Hypothalamus (tissue), 51 donors: ENCODE results near the gene CNGB1.
A peak's percentile ranks its signal among the peaks of the same experiment; 100 is the strongest.
"Not testable (repeated sequence)": the region's sequence is repeated elsewhere in the genome, so short reads cannot be mapped to it uniquely, and the experiment has no call there.

Source experiments
- DNase-seq, 51 donors: peaks; one replicate each; lab custom pipeline; 2025; lab: John Stamatoyannopoulos, UW

Gene CNGB1

GRCh38 chr16:57893559-57894389 is 77.2 kb downstream of the CNGB1 start:
- DNase-seq, result peak in 1 of 51 donors; percentile 21

- no peak for DNase-seq
Measured at GRCh38 chr16:57893217-57893558, 77.7 kb downstream of the CNGB1 start.

GRCh38 chr16:57892447-57893096 is 78.4 kb downstream of the CNGB1 start:
- peak in 2 of 51 donors; percentile 12 to 15 for DNase-seq

GRCh38 chr16:57892041-57892440 is 78.9 kb downstream of the CNGB1 start:
- no peak for DNase-seq

GRCh38 chr16:57890752-57891111 is 80.2 kb downstream of the CNGB1 start:
- no peak for DNase-seq

- no peak for DNase-seq
Measured at GRCh38 chr16:57889960-57890751, 80.8 kb downstream of the CNGB1 start.

- DNase-seq, result no peak
Measured at GRCh38 chr16:57889522-57889921, 81.4 kb downstream of the CNGB1 start.

GRCh38 chr16:57889111-57889510 is 81.8 kb downstream of the CNGB1 start:
- no peak for DNase-seq

- DNase-seq, result no peak
Measured at GRCh38 chr16:57888128-57888527, 82.8 kb downstream of the CNGB1 start.

- no peak for DNase-seq
Measured at GRCh38 chr16:57887711-57888110, 83.2 kb downstream of the CNGB1 start.

- no peak for DNase-seq
Measured at GRCh38 chr16:57886427-57886826, 84.5 kb downstream of the CNGB1 start.

GRCh38 chr16:57884655-57885133 is 86.2 kb downstream of the CNGB1 start:
- DNase-seq, result no peak

GRCh38 chr16:57883953-57884654 is 86.8 kb downstream of the CNGB1 start:
- DNase-seq, result no peak

- DNase-seq, result no peak
Measured at GRCh38 chr16:57883480-57883879, 87.4 kb downstream of the CNGB1 start.

- DNase-seq, result no peak
Measured at GRCh38 chr16:57882792-57883191, 88.1 kb downstream of the CNGB1 start.

GRCh38 chr16:57882206-57882605 is 88.7 kb downstream of the CNGB1 start:
- no peak for DNase-seq

- DNase-seq, result no peak
Measured at GRCh38 chr16:57878586-57878985, 92.3 kb downstream of the CNGB1 start.

- DNase-seq, result no peak
Measured at GRCh38 chr16:57876210-57876609, 94.7 kb downstream of the CNGB1 start.

GRCh38 chr16:57875347-57875746 is 95.6 kb downstream of the CNGB1 start:
- no peak for DNase-seq

GRCh38 chr16:57873218-57873617 is 97.7 kb downstream of the CNGB1 start:
- DNase-seq, result no peak

GRCh38 chr16:57872764-57873163 is 98.2 kb downstream of the CNGB1 start:
- not testable (repeated sequence) for DNase-seq
